Activated naive CD4-positive, alpha-beta T cell treated with anti-CD3 and anti-CD28 coated beads, Interleukin-2, amount 10 ng/mL, durations not matched to agents 7 days and 5 days (primary cell): ENCODE measurements around the gene TXNL4A.
A peak's percentile ranks its signal among the peaks of the same experiment; 100 is the strongest.
"Not testable (repeated sequence)": the region's sequence is repeated elsewhere in the genome, so short reads cannot be mapped to it uniquely, and the experiment has no call there.

Experiments
- CTCF ChIA-PET: fragments of 350-600 bp; sonication (Branson Sonifier 250); formaldehyde crosslinking; loops from one replicate; lab custom pipeline; 2021; ENCODE audit warnings: antibody characterized with exemption; lab: Charles Lee
- DNase-seq: peaks from one replicate; pipeline ENCODE4 v3.0.0-alpha.2; 2020
- H3K27ac Mint-ChIP-seq: one replicate; pipeline ENCODE4 v1.8.0; 2021; ENCODE audit warnings: mild to moderate bottlenecking, moderate library complexity, mixed read lengths
- H3K27me3 Mint-ChIP-seq: one replicate; pipeline ENCODE4 v1.8.0; 2021; ENCODE audit warnings: mild to moderate bottlenecking, mixed read lengths
- H3K36me3 Mint-ChIP-seq: one replicate; pipeline ENCODE4 v1.8.0; 2021; ENCODE audit warnings: mixed read lengths
- H3K4me1 Mint-ChIP-seq: one replicate; pipeline ENCODE4 v1.8.0; 2021; ENCODE audit warnings: mixed read lengths
- H3K4me3 Mint-ChIP-seq: one replicate; pipeline ENCODE4 v1.8.0; 2021; ENCODE audit warnings: mild to moderate bottlenecking, moderate library complexity, mixed read lengths
- H3K9me3 Mint-ChIP-seq: one replicate; pipeline ENCODE4 v1.8.0; 2021; ENCODE audit warnings: mixed read lengths

TXNL4A gene

GRCh38 chr18:80010551-80010906 lies 22.2 kb upstream of the TXNL4A start:
- no peaks in the 10 kb centered on the region for H3K36me3 Mint-ChIP-seq
- DNase-seq: no peak

GRCh38 chr18:80009661-80010550 lies 21.5 kb upstream of the TXNL4A start:
- no peak overlapping the region for H3K4me3 Mint-ChIP-seq
- no peaks in the 10 kb centered on the region for H3K27me3 Mint-ChIP-seq
- CTCF ChIA-PET: no interaction called here
- H3K27ac Mint-ChIP-seq: no peak overlapping the region
- peaks cover 28% of the 10 kb centered on the region for H3K9me3 Mint-ChIP-seq
- no peaks in the 10 kb centered on the region for H3K36me3 Mint-ChIP-seq
- no peaks in the 10 kb centered on the region for H3K4me1 Mint-ChIP-seq
- DNase-seq: no peak

More at GRCh38 chr18:80010551-80010906, 22.2 kb upstream of the TXNL4A start:
- Mint-ChIP-seq H3K27ac (no peak overlapping the region), H3K27me3 (no peaks in the 10 kb centered on the region), H3K4me3 (no peak overlapping the region), H3K4me1 (no peaks in the 10 kb centered on the region), H3K9me3 (peaks cover 28% of the 10 kb centered on the region)
- CTCF ChIA-PET: no interaction called here

GRCh38 chr18:80006724-80007123 lies 18.4 kb upstream of the TXNL4A start:
- Mint-ChIP-seq H3K36me3 (no peaks in the 10 kb centered on the region), H3K27ac (no peak overlapping the region), H3K4me1 (no peaks in the 10 kb centered on the region), H3K9me3 (peaks cover 15% of the 10 kb centered on the region), H3K27me3 (no peaks in the 10 kb centered on the region), H3K4me3 (no peak overlapping the region)
- DNase-seq: no peak
- CTCF ChIA-PET: no interaction called here

- no peak overlapping the region for H3K4me3 Mint-ChIP-seq
- H3K9me3 Mint-ChIP-seq: peaks cover 14% of the 10 kb centered on the region
- H3K27me3 Mint-ChIP-seq: no peaks in the 10 kb centered on the region
- DNase-seq: no peak
- peaks cover 6% of the 10 kb centered on the region for H3K36me3 Mint-ChIP-seq
- no peaks in the 10 kb centered on the region for H3K4me1 Mint-ChIP-seq
- CTCF ChIA-PET: interaction anchor here (1.4 kb wide), 1 partner anchor 155 kb away, joined by 3 read pairs; no protein-coding TSS in a partner anchor
- H3K27ac Mint-ChIP-seq: no peak overlapping the region
These were observed 16.4 kb upstream of the TXNL4A start for GRCh38 chr18:80004600-80005342.

GRCh38 chr18:80002468-80002867 lies 14.1 kb upstream of the TXNL4A start:
- CTCF ChIA-PET: no interaction called here
- Mint-ChIP-seq H3K27ac (no peak overlapping the region), H3K27me3 (no peaks in the 10 kb centered on the region), H3K36me3 (peaks cover 7% of the 10 kb centered on the region), H3K9me3 (peaks cover 13% of the 10 kb centered on the region), H3K4me1 (no peaks in the 10 kb centered on the region), H3K4me3 (no peak overlapping the region)
- no peak for DNase-seq

GRCh38 chr18:80000877-80001276 lies 12.5 kb upstream of the TXNL4A start:
- Mint-ChIP-seq H3K36me3 (peaks cover 7% of the 10 kb centered on the region), H3K9me3 (peaks cover 13% of the 10 kb centered on the region), H3K27me3 (no peaks in the 10 kb centered on the region), H3K4me1 (no peaks in the 10 kb centered on the region), H3K4me3 (no peak overlapping the region), H3K27ac (no peak overlapping the region)
- DNase-seq: no peak
- CTCF ChIA-PET: no interaction called here

GRCh38 chr18:79999701-80000100 lies 11.3 kb upstream of the TXNL4A start:
- peaks cover 13% of the 10 kb centered on the region for H3K9me3 Mint-ChIP-seq
- CTCF ChIA-PET: not testable (repeated sequence)

GRCh38 chr18:79991494-79991893 lies 3.1 kb upstream of the TXNL4A start:
- H3K27ac Mint-ChIP-seq: no peak overlapping the region
- H3K36me3 Mint-ChIP-seq: peaks cover 6% of the 10 kb centered on the region
- no peaks in the 10 kb centered on the region for H3K9me3 Mint-ChIP-seq
- no peak for DNase-seq
- H3K27me3 Mint-ChIP-seq: peaks cover 4% of the 10 kb centered on the region
- CTCF ChIA-PET: no interaction called here
- H3K4me1 Mint-ChIP-seq: peaks cover 18% of the 10 kb centered on the region
- no peak overlapping the region for H3K4me3 Mint-ChIP-seq

More at GRCh38 chr18:79999701-80000100, 11.3 kb upstream of the TXNL4A start:
- H3K36me3 Mint-ChIP-seq, H3K4me1 Mint-ChIP-seq, H3K27ac Mint-ChIP-seq, H3K4me3 Mint-ChIP-seq, H3K27me3 Mint-ChIP-seq, DNase-seq: not testable (repeated sequence)

GRCh38 chr18:79989195-79989497 lies 783 bp upstream of the TXNL4A start:
- no peak for DNase-seq
- H3K4me1 Mint-ChIP-seq: peaks cover 36% of the 10 kb centered on the region
- CTCF ChIA-PET: interaction anchor here (1.1 kb wide), 1 partner anchor 42 kb away, joined by 3 read pairs; no protein-coding TSS in a partner anchor
- peak overlapping the region; percentile 91 for H3K4me3 Mint-ChIP-seq
- H3K27me3 Mint-ChIP-seq: no peaks in the 10 kb centered on the region
- no peaks in the 10 kb centered on the region for H3K9me3 Mint-ChIP-seq
- H3K36me3 Mint-ChIP-seq: peaks cover 15% of the 10 kb centered on the region
- peak overlapping the region; percentile 94 for H3K27ac Mint-ChIP-seq

GRCh38 chr18:79988071-79988450 lies 302 bp downstream of the TXNL4A start:
- Mint-ChIP-seq H3K27ac (peak overlapping the region; percentile 89), H3K4me1 (peaks cover 46% of the 10 kb centered on the region), H3K36me3 (peaks cover 22% of the 10 kb centered on the region), H3K9me3 (no peaks in the 10 kb centered on the region), H3K4me3 (peak overlapping the region; percentile 91), H3K27me3 (no peaks in the 10 kb centered on the region)
- CTCF ChIA-PET: interaction anchor here (0.6 to 0.8 kb wide), 2 partner anchors 27 to 190 kb away, joined by 3 to 4 read pairs; partner anchors contain the start of gene KCNG2
- DNase-seq: peak; percentile 78

- no peak for DNase-seq
- Mint-ChIP-seq H3K27ac (peak overlapping the region; percentile 89), H3K36me3 (peaks cover 23% of the 10 kb centered on the region), H3K27me3 (no peaks in the 10 kb centered on the region), H3K4me3 (peak overlapping the region; percentile 91), H3K9me3 (no peaks in the 10 kb centered on the region), H3K4me1 (peaks cover 51% of the 10 kb centered on the region)
- CTCF ChIA-PET: interaction anchor here (0.8 kb wide), 2 partner anchors 97 to 190 kb away, joined by 3 read pairs; partner anchors contain the start of gene KCNG2
These were observed 797 bp downstream of the TXNL4A start for GRCh38 chr18:79987566-79987965.

GRCh38 chr18:79986726-79987125 lies 1.6 kb downstream of the TXNL4A start:
- no peaks in the 10 kb centered on the region for H3K9me3 Mint-ChIP-seq
- peak overlapping the region; percentile 91 for H3K4me3 Mint-ChIP-seq
- peak overlapping the region; percentile 89 for H3K27ac Mint-ChIP-seq
- no peak for DNase-seq
- no peaks in the 10 kb centered on the region for H3K27me3 Mint-ChIP-seq
- H3K36me3 Mint-ChIP-seq: peaks cover 27% of the 10 kb centered on the region
- CTCF ChIA-PET: no interaction called here
- peaks cover 60% of the 10 kb centered on the region for H3K4me1 Mint-ChIP-seq

GRCh38 chr18:79985172-79985571 lies 3.2 kb downstream of the TXNL4A start:
- H3K27ac Mint-ChIP-seq: no peak overlapping the region

GRCh38 chr18:79983793-79984192 lies 4.6 kb downstream of the TXNL4A start:
- no peaks in the 10 kb centered on the region for H3K27me3 Mint-ChIP-seq
- H3K9me3 Mint-ChIP-seq: no peaks in the 10 kb centered on the region
- H3K4me1 Mint-ChIP-seq: peaks cover 67% of the 10 kb centered on the region
- CTCF ChIA-PET: interaction anchor here (1.0 to 1.9 kb wide), 2 partner anchors 29 to 127 kb away, joined by 4 read pairs; no protein-coding TSS in a partner anchor
- peak overlapping the region; percentile 55 for H3K27ac Mint-ChIP-seq
- DNase-seq: no peak
- no peak overlapping the region for H3K4me3 Mint-ChIP-seq
- peaks cover 32% of the 10 kb centered on the region for H3K36me3 Mint-ChIP-seq

More at GRCh38 chr18:79985172-79985571, 3.2 kb downstream of the TXNL4A start:
- Mint-ChIP-seq H3K9me3 (no peaks in the 10 kb centered on the region), H3K36me3 (peaks cover 27% of the 10 kb centered on the region), H3K27me3 (no peaks in the 10 kb centered on the region), H3K4me3 (no peak overlapping the region), H3K4me1 (peaks cover 64% of the 10 kb centered on the region)
- DNase-seq: no peak
- CTCF ChIA-PET: interaction anchor here (0.7 kb wide), 1 partner anchor 30 kb away, joined by 3 read pairs; no protein-coding TSS in a partner anchor
